Vagina (tissue), 2 donors: ENCODE results near the gene CDC14B. TPM values are rescaled to one million over a fixed set of nuclear protein-coding genes. Genes with fewer than 3 reads are reported as not detected.
"Not testable (repeated sequence)": the region's sequence is repeated elsewhere in the genome, so short reads cannot be mapped to it uniquely, and the experiment has no call there.

Experiments
- DNase-seq, 2 donors: peaks; one replicate each; pipeline ENCODE4 v3.0.0-alpha.2; 2017; ENCODE audit errors: extremely low spot score in 2 of 2
- H3K27ac ChIP-seq: fragments of 200-600 bp; sonication (generic); one replicate; pipeline ENCODE4 v1.5.1; 2019
- H3K27me3 ChIP-seq: fragments of 200-600 bp; sonication (generic); one replicate; pipeline ENCODE4 v1.5.1; 2019
- H3K36me3 ChIP-seq, 2 donors: fragments of 200-600 bp; sonication (generic); one replicate each; pipeline ENCODE4 v1.5.1; 2017 to 2019
- H3K4me1 ChIP-seq: fragments of 200-600 bp; sonication (generic); one replicate; pipeline ENCODE4 v1.5.1; 2019
- H3K4me3 ChIP-seq, 2 donors: fragments of 200-600 bp; sonication (generic); 1 replicate in 1 of 2; 2 replicates in 1 of 2; pipeline ENCODE4 v1.5.1; 2016 to 2019
- H3K9me3 ChIP-seq: fragments of 200-600 bp; sonication (generic); one replicate; pipeline ENCODE4 v1.5.1; 2019
- CTCF ChIP-seq, 3 experiments: fragments of 450-650 bp in 2 of 3; fragments of 200-600 bp in 1 of 3; sonication (generic) in 1 of 3; IDR thresholded peaks; one replicate each; pipeline ENCODE4 v1.5.1; 2017 to 2019; ENCODE audit warnings: antibody characterized with exemption in 3 of 3, mild to moderate bottlenecking in 2 of 3, moderate library complexity in 2 of 3
- POLR2A ChIP-seq, 2 donors: fragments of 450-650 bp; IDR thresholded peaks; one replicate each; pipeline ENCODE4 v1.6.1; 2017; ENCODE audit warnings: antibody characterized with exemption in 2 of 2, mild to moderate bottlenecking in 2 of 2, moderate library complexity in 2 of 2
- POLR2AphosphoS5 ChIP-seq, 2 donors: sonication (generic); formaldehyde crosslinking; IDR thresholded peaks; one replicate each; pipeline ENCODE4 v1.9.0; 2017; ENCODE audit warnings: antibody characterized with exemption in 2 of 2, mild to moderate bottlenecking in 2 of 2, low read depth in 1 of 2; ENCODE audit not compliant: insufficient read depth in 1 of 2
- intact Hi-C: fragments of 100-400 bp; cut with DNase I; formaldehyde crosslinking; loops from one replicate; pipeline ENCODE4 v1.15.1; 2023
- total RNA-seq: library from RNA; depleted of rRNA; stranded (reverse); fragments of >200 nt; gene quantifications from one replicate; pipeline ENCODE4 v1.2.3, GENCODE V29; 2016

Gene CDC14B
- total RNA-seq, 1 donor from 2014 or later = 15.7 TPM

- TF ChIP-seq POLR2A (IDR thresholded peaks at IDR 0.05) = no peak
- Histone ChIP-seq H3K9me3 (no peaks in the 10 kb centered on the region), H3K27ac (peak overlapping the region; percentile 65), H3K36me3 (no peaks in the 10 kb centered on the region), H3K4me1 (no peaks in the 10 kb centered on the region), H3K4me3 (no peak overlapping the region), H3K27me3 (no peaks in the 10 kb centered on the region)
- intact Hi-C loops = no loop called here
- no peak for DNase-seq
Measured at GRCh38 chr9:96554326-96554725, 65.3 kb downstream of the CDC14B start.

- TF ChIP-seq POLR2AphosphoS5 (IDR thresholded peaks at IDR 0.05; ENCODE audit: insufficient read depth in 1 of 2, low read depth in 1 of 2) (peak in 1 of 2 donors; percentile 49), POLR2A (IDR thresholded peaks at IDR 0.05) (no peak), CTCF (IDR thresholded peaks at IDR 0.05) (no peak)
- peak overlapping the region; percentile 65 for H3K27ac ChIP-seq
Measured at GRCh38 chr9:96553070-96553469, 66.6 kb downstream of the CDC14B start.

GRCh38 chr9:96551403-96551802 is 68.2 kb downstream of the CDC14B start:
- Histone ChIP-seq H3K36me3 (no peaks in the 10 kb centered on the region), H3K27me3 (no peaks in the 10 kb centered on the region), H3K4me1 (no peaks in the 10 kb centered on the region), H3K4me3 (no peak overlapping the region), H3K27ac (no peak overlapping the region), H3K9me3 (no peaks in the 10 kb centered on the region)
- DNase-seq = no peak
- TF ChIP-seq CTCF (IDR thresholded peaks at IDR 0.05) = no peak
- no peak for TF ChIP-seq POLR2AphosphoS5 (IDR thresholded peaks at IDR 0.05; ENCODE audit: insufficient read depth in 1 of 2, low read depth in 1 of 2)
- no peak for TF ChIP-seq POLR2A (IDR thresholded peaks at IDR 0.05)
- intact Hi-C loops = no loop called here

More at GRCh38 chr9:96553070-96553469, 66.6 kb downstream of the CDC14B start:
- H3K27me3 ChIP-seq = no peaks in the 10 kb centered on the region
- H3K4me3 ChIP-seq = no peak overlapping the region
- DNase-seq = no peak
- H3K36me3 ChIP-seq = no peaks in the 10 kb centered on the region
- H3K9me3 ChIP-seq = no peaks in the 10 kb centered on the region
- intact Hi-C loops = no loop called here
- H3K4me1 ChIP-seq = no peaks in the 10 kb centered on the region

- H3K4me1 ChIP-seq = no peaks in the 10 kb centered on the region
- no peak overlapping the region for H3K27ac ChIP-seq
- TF ChIP-seq POLR2AphosphoS5 (IDR thresholded peaks at IDR 0.05; ENCODE audit: insufficient read depth in 1 of 2, low read depth in 1 of 2) (no peak), CTCF (IDR thresholded peaks at IDR 0.05) (no peak), POLR2A (IDR thresholded peaks at IDR 0.05) (no peak)
- no peaks in the 10 kb centered on the region for H3K27me3 ChIP-seq
- intact Hi-C loops = no loop called here
- H3K4me3 ChIP-seq = no peak overlapping the region
- no peaks in the 10 kb centered on the region for H3K9me3 ChIP-seq
- no peaks in the 10 kb centered on the region for H3K36me3 ChIP-seq
- DNase-seq = no peak
Measured at GRCh38 chr9:96550659-96551058, 69.0 kb downstream of the CDC14B start.

- H3K27ac ChIP-seq, H3K4me3 ChIP-seq, H3K4me1 ChIP-seq, H3K27me3 ChIP-seq, H3K9me3 ChIP-seq, H3K36me3 ChIP-seq, DNase-seq, intact Hi-C loops: not testable (repeated sequence)
Measured at GRCh38 chr9:96543131-96543530, 76.5 kb downstream of the CDC14B start.

GRCh38 chr9:96540106-96540505 is 79.5 kb downstream of the CDC14B start:
- Histone ChIP-seq H3K4me3 (no peak overlapping the region), H3K4me1 (no peaks in the 10 kb centered on the region), H3K9me3 (no peaks in the 10 kb centered on the region), H3K27me3 (no peaks in the 10 kb centered on the region), H3K27ac (no peak overlapping the region), H3K36me3 (peaks cover 0 to 8% of the 10 kb centered on the region in 2 donors)
- intact Hi-C loops = no loop called here
- TF ChIP-seq POLR2A (IDR thresholded peaks at IDR 0.05) = no peak
- TF ChIP-seq CTCF (IDR thresholded peaks at IDR 0.05) = no peak
- TF ChIP-seq POLR2AphosphoS5 (IDR thresholded peaks at IDR 0.05; ENCODE audit: insufficient read depth in 1 of 2, low read depth in 1 of 2) = no peak
- no peak for DNase-seq
